PC-3 (cell line): Measurements from ENCODE around the gene MAP3K20.

Experiments used
- EZH2 ChIP-seq: fragments of 300-600 bp; sonication (generic); IDR thresholded peaks from one replicate; pipeline ENCODE4 v1.6.1; 2017; ENCODE audit warnings: antibody characterized with exemption, mild to moderate bottlenecking, low read length; ENCODE audit not compliant: unreplicated experiment
- EZH2phosphoT487 ChIP-seq: fragments of 300-600 bp; sonication (generic); IDR thresholded peaks from 2 replicates; pipeline ENCODE4 v1.6.1; 2018; ENCODE audit warnings: mild to moderate bottlenecking, antibody characterized with exemption, low read length, borderline replicate concordance
- TF ChIP-seq, protein P1 (sequence below): fragments of 300-600 bp; sonication (generic); conservative IDR thresholded peaks from 2 replicates; pipeline ENCODE4 v1.5.1; 2017; ENCODE audit warnings: antibody characterized with exemption, low read depth, mild to moderate bottlenecking, low read length

DNA sequence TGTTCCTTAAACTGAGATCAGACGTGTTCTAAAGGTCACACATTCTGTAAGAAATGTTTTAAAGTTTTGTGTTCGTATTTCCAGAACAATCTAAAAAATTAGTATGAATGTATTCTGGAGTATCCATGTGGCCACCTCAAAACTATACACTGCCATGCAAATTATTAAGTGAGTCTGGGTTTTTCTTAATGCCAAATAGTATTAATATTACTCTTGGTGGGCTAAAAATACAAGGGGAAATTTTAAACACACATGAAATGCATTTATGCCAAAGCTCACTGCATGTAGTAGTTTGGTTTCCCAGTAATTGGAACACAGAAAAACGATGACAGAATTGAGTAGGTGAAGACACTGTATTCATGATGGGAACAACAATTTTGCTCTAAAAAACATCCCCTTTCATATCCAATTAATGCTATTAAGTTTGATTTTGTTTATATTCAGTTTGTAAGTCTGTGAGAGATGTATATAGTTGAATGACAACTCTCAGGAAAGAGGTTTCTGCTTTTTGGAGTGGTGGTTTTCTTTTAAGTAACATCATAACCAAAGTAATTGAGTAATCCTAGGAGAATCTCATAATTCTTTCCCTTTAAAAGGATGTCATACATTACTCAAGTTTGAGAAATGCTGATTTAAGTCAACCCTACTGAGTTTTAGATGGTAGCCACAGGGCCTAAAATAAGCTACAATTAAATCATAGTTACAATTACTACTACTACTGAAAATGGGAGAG is 203.3 kb downstream of the MAP3K20 start:
- TF ChIP-seq, protein P1, sequence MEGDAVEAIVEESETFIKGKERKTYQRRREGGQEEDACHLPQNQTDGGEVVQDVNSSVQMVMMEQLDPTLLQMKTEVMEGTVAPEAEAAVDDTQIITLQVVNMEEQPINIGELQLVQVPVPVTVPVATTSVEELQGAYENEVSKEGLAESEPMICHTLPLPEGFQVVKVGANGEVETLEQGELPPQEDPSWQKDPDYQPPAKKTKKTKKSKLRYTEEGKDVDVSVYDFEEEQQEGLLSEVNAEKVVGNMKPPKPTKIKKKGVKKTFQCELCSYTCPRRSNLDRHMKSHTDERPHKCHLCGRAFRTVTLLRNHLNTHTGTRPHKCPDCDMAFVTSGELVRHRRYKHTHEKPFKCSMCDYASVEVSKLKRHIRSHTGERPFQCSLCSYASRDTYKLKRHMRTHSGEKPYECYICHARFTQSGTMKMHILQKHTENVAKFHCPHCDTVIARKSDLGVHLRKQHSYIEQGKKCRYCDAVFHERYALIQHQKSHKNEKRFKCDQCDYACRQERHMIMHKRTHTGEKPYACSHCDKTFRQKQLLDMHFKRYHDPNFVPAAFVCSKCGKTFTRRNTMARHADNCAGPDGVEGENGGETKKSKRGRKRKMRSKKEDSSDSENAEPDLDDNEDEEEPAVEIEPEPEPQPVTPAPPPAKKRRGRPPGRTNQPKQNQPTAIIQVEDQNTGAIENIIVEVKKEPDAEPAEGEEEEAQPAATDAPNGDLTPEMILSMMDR: no peak
- TF ChIP-seq EZH2: no peak
- no peak for TF ChIP-seq EZH2phosphoT487
